ENCODE data around the gene ITPK1.

- TF ChIP-seq EZH2 (IDR thresholded peaks at IDR 0.05; ENCODE audit: borderline replicate concordance, low read length) (no peak), CTCF (conservative IDR thresholded peaks at IDR 0.05 in 1 of 2, IDR thresholded peaks at IDR 0.05 in 1 of 2; ENCODE audit: extremely low read depth in 1 of 2, insufficient read depth in 1 of 2, low read depth in 1 of 2, low read length in 2 of 2) (no peak)
These were observed 120.8 kb downstream of the ITPK1 start for GRCh38 chr14:92994942-92995341.

All from mammary epithelial cell (primary cell).